Epithelial cell of prostate (primary cell): Measurements from ENCODE around the gene SEMA5A.

Experiments
- DNase-seq: peaks from one replicate; pipeline ENCODE4 v3.0.0-alpha.2; 2011; ENCODE audit warnings: low read depth, low spot score
- H3K27ac ChIP-seq: fragments of 450-650 bp; 2 replicates; pipeline ENCODE4 v1.5.1; 2017; ENCODE audit warnings: mild to moderate bottlenecking

The SEMA5A gene

GRCh38 chr5:9483243-9483642 lies 62.6 kb downstream of the SEMA5A start:
- no peak for DNase-seq
- H3K27ac ChIP-seq, result peak overlapping the region; percentile 21

DNA sequence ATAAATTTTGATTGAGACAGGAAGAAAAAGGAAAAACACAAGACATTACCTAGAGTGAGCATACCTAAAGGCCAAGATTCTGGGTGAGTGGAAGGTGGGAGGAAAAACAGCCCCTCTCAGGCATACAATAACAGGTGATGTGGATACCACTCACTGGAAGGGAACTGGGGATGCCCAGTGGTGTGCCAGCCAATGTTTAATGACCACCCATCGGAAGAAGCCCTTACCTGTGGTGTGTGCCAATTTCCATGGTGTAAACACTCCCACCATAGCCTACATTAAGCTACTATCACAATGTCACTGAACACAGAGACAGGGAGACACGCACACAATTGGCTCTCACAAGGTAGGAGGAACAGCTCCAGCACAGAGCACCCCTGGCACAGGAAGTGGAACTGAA lies 63.5 kb downstream of the SEMA5A start:
- no peak for DNase-seq
- H3K27ac ChIP-seq, result no peak overlapping the region

DNA sequence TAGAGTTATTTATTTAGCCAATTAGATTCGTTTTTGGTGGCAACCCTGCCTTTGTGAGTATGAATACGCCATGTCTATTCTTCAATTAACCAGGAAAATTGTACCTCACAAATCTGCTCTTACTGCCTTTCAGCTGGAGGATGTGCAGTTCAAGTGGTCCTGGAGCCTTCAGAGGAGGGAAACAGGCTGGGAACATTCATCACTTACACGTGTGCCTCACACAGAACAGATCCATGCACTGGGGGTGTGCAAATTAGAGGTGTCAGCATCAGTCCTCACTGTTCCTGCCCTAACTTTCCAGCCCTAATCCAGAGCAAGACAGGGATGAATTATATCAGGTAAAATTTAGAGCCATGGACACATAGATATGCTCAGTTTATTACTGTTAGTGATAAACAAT lies 65.4 kb downstream of the SEMA5A start:
- H3K27ac ChIP-seq, result no peak overlapping the region

GRCh38 chr5:9479990-9480389 lies 65.9 kb downstream of the SEMA5A start:
- DNase-seq, result no peak
- no peak overlapping the region for H3K27ac ChIP-seq

More for the DNA sequence above, 65.4 kb downstream of the SEMA5A start:
- no peak for DNase-seq

GRCh38 chr5:9479361-9479760 lies 66.5 kb downstream of the SEMA5A start:
- no peak for DNase-seq
- H3K27ac ChIP-seq, result no peak overlapping the region

DNA sequence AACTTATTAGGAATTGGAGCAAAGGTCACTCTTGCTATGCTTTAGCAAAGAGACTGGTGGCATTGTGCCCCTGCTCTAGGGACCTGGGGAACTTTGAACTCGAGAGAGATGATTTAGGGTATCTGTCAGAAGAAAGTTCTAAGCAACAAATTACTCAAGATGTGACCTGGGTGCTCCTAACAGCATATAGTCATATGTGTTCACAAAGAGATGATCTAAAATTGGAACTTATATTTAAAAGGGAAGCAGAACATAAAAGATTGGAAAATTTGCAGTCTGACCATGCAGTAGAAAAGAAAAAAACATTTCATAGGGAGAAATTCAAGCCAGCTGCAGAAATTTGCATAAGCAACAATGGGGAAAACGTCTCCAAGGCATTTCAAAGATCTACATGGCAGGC lies 68.3 kb downstream of the SEMA5A start:
- no peak overlapping the region for H3K27ac ChIP-seq
- DNase-seq, result no peak

GRCh38 chr5:9474219-9475002 lies 71.5 kb downstream of the SEMA5A start:
- DNase-seq, result no peak
- H3K27ac ChIP-seq, result no peak overlapping the region

- DNase-seq, result no peak
- H3K27ac ChIP-seq, result no peak overlapping the region
These were observed 72.3 kb downstream of the SEMA5A start for GRCh38 chr5:9473624-9474023.

- no peak for DNase-seq
- no peak overlapping the region for H3K27ac ChIP-seq
These were observed 75.5 kb downstream of the SEMA5A start for GRCh38 chr5:9470410-9470809.

DNA sequence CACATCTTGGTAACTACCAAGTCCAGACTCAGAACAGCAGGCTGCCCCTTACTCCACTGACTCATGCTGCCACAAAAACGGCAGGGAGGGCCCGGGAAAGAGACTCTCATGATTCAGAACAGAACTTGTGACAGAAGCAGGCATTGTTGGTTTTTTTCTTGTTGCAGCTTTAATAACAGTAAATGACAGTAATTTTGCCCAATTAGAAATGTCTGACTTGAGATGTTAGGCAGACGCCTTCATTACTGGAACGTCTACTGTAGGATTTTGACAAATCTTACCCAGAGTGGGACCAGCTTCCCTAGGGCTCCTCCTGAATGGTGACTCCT lies 77.9 kb downstream of the SEMA5A start:
- DNase-seq, result peak; percentile 93
- peak overlapping the region; percentile 85 for H3K27ac ChIP-seq

GRCh38 chr5:9467199-9468059 lies 78.4 kb downstream of the SEMA5A start:
- H3K27ac ChIP-seq, result peak overlapping the region; percentile 85
- DNase-seq, result peak; percentile 66

DNA sequence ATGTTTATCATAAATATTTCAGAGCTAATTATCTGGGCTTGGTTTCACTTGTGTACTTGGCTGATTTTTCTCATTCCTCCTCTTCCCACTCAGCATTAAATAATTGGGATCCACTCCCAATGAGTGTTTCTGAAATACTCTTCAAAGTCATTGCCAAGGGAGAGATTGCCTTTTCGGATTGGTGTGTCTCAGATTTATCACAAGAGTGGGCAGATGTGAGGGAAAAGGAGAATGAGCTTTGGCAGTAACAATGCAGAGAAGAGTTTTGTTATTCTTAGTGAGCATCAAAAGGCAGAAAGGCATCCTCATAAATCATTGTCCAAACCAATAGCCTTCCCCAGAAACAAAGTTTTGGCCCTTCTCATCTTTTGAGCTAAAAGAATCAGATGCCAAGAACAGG lies 79.2 kb downstream of the SEMA5A start:
- no peak for DNase-seq
- peak overlapping the region; percentile 85 for H3K27ac ChIP-seq

DNA sequence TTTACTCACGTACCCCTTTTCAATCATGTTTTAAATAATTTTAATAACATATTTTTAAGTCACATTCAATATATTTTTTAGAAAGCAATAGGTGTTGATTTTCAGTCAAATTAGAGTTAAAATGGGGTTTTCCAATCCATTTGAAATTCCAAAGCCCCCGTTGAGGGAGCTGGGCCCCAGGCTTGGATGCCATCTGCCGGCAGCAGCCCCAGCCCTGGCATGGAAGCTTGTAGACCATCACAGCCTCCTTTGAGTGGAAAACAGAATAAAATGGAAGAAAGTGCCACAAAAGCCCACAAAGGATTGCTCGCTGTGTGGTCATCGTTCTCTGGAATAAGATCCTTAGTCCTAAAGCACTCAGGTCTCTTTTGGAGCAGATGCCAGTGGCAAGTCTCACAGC lies 81.4 kb downstream of the SEMA5A start:
- DNase-seq, result no peak

DNA sequence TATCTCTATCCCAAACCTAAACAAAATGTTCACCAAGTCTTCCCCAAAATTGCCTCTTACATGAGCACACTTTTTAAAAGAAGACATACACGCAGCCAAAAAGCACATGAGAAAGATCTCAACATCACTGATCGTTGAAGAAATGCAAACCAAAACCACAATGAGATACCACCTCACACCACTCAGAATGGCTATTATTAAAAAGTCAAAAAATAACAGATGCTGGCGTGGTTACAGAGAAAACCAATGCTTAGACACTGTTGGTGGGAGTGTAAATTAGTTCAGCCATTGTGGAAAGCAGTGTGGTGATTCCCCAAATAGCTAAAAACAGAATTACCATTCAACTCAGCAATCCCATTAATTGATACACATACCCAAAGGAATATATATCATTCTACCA lies 83.8 kb downstream of the SEMA5A start:
- no peak for DNase-seq
- H3K27ac ChIP-seq, result no peak overlapping the region

More for the DNA sequence above, 81.4 kb downstream of the SEMA5A start:
- H3K27ac ChIP-seq, result no peak overlapping the region

- no peak for DNase-seq
- H3K27ac ChIP-seq, result no peak overlapping the region
These were observed 84.8 kb downstream of the SEMA5A start for GRCh38 chr5:9460885-9461645.

DNA sequence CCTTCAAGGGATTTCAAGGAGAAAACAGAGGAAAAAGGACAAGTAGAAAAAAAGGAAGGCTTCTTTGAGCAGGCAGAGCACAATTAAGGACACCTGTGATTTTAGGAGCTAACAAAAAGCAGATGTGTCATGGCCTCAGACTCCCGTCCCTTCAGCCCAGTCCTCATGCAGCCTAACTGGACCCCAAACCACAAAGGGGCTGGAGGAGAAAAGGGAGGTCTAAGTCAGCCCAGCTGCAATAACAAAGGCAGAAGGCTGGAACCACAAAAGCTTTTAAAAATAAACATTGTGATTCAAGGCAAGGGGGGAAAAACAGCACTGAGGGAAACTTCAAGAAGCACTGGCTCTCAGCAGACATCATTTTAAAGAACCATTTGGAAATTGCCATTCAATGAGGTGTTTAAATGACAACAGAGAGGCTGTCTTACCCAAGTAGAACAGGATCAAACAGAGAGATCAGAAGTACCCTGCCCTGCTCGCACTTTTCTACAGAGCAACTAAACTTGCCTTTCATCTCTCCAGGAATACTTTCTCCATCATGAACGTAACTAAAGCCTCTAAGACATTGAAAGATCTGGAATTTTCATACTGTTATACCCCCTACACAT lies 89.3 kb downstream of the SEMA5A start:
- no peak overlapping the region for H3K27ac ChIP-seq
- no peak for DNase-seq

- H3K27ac ChIP-seq, result no peak overlapping the region
- DNase-seq, result no peak
These were observed 89.9 kb downstream of the SEMA5A start for GRCh38 chr5:9455826-9456434.

- H3K27ac ChIP-seq, result no peak overlapping the region
- DNase-seq, result no peak
These were observed 91.4 kb downstream of the SEMA5A start for GRCh38 chr5:9454491-9454890.

GRCh38 chr5:9454012-9454481 lies 91.8 kb downstream of the SEMA5A start:
- no peak for DNase-seq

DNA sequence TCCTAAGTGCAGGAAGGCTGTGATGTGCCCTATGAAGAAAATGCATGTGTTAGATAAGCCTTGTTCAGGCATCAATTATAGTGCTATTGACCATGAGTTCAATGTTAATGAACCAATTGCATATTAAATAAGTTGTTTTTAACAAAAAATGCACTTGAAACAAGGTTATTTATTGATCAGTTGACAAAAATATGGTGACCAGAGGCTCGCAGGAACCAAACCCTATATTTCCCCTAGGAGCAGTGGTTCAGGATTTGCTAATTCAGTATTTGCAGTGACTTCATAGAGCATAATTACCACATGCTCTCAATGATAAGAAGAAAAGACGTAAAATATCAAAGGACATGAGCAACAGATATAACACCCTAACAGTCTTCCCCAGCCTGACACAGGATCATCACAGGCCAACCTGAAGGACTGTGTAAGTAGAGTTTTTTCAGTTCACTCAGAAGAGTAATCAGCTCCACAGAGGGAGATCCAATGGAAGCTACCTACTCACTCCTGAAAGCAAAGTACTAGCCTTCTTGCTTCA lies 92.3 kb downstream of the SEMA5A start:
- no peak for DNase-seq
- H3K27ac ChIP-seq, result no peak overlapping the region

More at GRCh38 chr5:9454012-9454481, 91.8 kb downstream of the SEMA5A start:
- no peak overlapping the region for H3K27ac ChIP-seq
